WI38 (cell line): ENCODE measurements around the gene MXD4.

Experiments used
- H3K4me3 ChIP-seq: 2 replicates; pipeline ENCODE4 v1.5.1; 2011; ENCODE audit warnings: low read depth, mild to moderate bottlenecking, control low read depth, low read length
- TF ChIP-seq, protein P1 (sequence below): IDR thresholded peaks from 2 replicates; pipeline ENCODE4 v1.5.1; 2012; ENCODE audit warnings: low read depth, mild to moderate bottlenecking, control low read depth, low read length

Gene MXD4

DNA sequence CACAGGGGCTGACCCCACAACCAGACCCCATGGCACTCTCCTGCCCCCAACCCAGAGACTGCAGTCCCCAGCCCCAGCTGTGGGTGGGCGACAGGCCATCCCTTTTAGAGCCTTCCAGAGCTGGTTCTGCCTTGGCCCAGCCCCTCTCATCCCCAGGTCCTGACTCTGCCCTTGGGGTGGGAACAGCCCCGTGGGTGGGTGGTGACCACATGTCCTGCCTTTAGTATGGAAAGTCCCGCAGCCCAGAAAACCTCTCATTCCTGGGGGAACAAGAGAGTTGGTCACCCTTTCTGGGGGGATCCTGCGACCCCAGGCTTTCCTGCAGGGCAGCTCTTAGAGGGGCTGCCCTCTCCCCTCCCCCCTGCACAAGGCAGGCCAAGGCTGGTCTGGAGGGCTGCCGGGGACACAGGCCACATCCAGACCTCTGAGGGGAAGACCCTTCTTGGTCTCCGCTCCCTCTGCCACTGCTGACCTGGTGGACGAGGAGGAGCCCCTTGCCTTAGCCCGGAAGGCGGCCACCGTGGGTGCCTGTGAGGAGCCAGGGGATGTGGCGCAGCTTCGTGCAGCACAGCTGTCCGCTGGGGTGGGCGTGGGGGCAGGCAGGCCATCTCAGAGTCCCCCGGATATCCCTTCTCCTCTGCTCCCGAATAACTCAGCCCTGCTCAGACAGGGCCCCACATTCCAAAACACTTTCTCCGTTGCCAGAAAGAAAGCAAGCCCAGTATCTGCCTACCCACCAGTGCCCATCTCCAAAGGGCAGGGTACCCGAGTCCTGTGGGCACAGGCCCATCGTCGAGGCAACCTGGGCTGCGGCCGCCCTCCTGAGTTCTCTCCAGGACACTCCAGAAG is 6.7 kb upstream of the MXD4 start:
- TF ChIP-seq, protein P1, sequence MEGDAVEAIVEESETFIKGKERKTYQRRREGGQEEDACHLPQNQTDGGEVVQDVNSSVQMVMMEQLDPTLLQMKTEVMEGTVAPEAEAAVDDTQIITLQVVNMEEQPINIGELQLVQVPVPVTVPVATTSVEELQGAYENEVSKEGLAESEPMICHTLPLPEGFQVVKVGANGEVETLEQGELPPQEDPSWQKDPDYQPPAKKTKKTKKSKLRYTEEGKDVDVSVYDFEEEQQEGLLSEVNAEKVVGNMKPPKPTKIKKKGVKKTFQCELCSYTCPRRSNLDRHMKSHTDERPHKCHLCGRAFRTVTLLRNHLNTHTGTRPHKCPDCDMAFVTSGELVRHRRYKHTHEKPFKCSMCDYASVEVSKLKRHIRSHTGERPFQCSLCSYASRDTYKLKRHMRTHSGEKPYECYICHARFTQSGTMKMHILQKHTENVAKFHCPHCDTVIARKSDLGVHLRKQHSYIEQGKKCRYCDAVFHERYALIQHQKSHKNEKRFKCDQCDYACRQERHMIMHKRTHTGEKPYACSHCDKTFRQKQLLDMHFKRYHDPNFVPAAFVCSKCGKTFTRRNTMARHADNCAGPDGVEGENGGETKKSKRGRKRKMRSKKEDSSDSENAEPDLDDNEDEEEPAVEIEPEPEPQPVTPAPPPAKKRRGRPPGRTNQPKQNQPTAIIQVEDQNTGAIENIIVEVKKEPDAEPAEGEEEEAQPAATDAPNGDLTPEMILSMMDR, result no peak
- no peak overlapping the region for H3K4me3 ChIP-seq

DNA sequence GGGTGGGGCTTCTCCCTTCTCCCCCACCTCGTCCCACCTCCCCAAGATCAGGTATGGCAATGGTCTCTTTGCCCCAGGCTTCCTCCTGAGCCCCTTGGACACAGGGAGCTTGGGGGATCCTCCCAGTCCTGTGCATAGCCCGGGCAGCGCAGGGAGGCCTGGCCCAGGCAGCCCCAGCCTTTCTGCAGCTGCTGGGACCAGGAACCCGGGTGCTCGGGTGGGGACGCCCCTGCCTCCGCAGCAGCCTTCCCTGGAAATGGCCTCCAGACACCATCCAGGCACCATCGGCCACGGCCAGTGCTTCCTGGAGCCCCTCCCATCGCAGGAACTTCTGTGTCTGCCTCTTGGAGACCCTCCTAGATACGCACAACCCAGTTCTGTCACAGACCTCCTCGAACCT is 5.9 kb upstream of the MXD4 start:
- TF ChIP-seq, protein P1, result no peak
- H3K4me3 ChIP-seq, result no peak overlapping the region

DNA sequence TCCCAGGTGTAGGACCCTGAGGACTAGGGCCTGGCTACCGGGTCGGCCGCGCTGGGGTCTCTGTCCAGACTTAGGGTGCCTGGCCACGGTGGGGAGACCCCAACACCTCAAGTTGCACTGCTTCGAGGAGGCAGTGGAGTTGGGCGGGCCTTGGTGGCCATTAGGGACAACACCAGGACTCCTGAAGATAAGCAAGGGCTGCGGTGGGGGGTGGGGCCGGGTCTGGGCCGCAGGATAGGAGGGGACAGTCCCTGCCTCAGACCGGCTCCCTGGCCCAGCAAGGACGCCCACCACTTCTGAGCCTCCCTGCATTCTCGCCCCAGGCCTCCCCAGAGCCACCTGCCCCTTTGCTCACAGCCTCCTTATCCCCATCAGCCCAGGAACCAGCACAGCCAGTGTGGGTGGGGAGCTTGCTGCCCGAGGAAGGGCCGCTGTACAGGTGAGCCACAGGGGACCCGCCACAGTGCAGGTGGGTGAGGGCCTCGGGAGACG is 5.5 kb upstream of the MXD4 start:
- H3K4me3 ChIP-seq, result no peak overlapping the region
- TF ChIP-seq, protein P1, result no peak

DNA sequence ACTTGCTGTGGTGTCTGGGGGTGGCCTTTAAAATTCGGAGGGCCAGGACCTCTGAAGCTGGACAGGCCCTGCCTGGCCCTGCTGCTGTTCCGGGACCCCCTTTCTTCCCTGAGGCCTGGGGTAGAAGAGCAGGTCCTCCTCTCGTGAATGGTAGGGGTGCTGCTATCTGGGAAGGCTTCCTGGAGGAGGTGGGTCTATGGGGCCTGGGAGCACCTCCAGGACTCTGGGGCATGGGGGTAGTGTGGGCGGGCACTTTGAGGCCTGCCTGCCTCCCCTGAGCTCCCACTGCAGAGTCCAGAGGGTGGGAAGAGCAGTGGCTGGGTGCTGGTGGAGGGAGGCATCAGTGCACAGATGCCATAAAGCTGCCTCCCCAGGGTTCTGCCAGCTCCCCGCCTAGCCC is 4.9 kb upstream of the MXD4 start:
- TF ChIP-seq, protein P1, result no peak
- H3K4me3 ChIP-seq, result no peak overlapping the region

DNA sequence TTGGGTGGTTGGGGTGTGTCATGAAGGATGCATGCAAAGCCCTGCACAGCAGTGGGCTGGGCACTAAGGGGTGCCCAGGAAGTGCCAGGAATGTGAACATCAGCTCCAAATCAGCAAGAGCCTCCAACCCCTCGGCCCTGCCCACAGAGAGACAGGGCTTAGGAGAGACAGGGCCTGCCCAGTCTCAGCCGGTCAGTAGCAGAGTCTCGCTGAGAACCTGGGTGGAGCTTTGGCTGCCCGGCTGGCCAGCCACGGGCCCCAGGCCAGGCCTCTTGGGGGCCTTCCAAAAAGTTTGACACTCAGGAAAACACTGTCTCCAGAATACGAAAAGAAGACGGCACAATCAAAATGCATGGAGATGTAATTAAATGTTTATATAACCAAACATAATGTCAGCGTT is 4.3 kb upstream of the MXD4 start:
- H3K4me3 ChIP-seq, result no peak overlapping the region
- TF ChIP-seq, protein P1, result no peak

DNA sequence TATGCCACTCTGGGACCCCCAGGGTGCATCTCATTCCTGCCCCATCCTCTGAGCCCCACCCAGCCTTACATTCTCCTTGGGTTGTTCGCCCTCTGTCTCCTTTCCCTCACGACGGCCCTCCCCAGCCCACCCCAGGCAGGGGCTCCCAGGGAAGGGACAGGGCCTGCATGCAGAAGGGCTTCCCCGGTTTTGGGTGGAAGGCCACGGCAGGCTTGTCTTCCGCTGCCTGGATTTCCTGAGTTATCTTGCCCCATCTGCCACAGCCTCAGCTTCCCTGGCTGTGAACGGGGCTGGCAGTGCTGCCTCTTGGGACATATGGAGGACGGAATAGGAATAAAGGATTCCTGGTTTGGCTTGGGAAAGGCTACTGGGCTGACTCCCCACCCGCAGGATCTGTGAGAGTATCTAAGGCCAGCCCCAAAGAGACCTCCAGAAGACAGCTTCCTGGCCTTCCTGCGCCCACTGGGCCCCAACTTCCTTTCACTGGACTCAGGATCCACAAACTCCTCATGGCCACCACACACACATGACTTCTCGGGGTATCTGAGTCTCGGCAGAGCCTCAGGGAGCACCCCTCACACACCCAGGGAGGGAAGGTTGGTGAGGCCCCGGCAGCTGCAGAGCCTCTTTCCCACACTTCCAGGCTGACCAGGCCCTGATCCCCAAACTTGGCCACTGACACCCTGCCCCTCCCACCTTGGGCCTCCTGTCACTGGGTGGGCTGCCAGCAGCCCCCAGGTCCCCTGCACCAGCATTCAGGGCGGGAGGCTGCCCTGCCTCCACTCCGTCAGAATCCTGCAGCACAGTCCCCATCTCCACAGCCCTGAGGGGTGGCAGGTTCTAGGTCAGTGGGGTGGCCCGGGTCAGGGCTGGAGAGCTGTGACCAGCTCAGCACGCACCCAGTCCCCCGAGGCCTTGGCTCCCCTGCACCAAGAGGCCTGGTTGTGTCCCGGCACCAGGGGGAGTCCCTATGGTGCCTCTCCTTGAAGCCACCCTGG is 3.5 kb upstream of the MXD4 start:
- no peak overlapping the region for H3K4me3 ChIP-seq
- TF ChIP-seq, protein P1, result no peak
